CD4-positive, alpha-beta memory T cell (primary cell): ENCODE results near the gene LACTB. TPM values are rescaled to one million over a fixed set of nuclear protein-coding genes. Genes with fewer than 3 reads are reported as not detected.
"Not testable (repeated sequence)": the region's sequence is repeated elsewhere in the genome, so short reads cannot be mapped to it uniquely, and the experiment has no call there.

Source experiments
- CTCF ChIA-PET: fragments of 350-600 bp; sonication (Branson Sonifier 250); formaldehyde crosslinking; loops from one replicate; lab custom pipeline; 2021; ENCODE audit warnings: inconsistent platforms; ENCODE audit not compliant: partially characterized antibody; lab: Charles Lee
- POLR2A ChIA-PET: fragments of 350-600 bp; sonication (Branson Sonifier 250); formaldehyde crosslinking; loops from one replicate; lab custom pipeline; 2021; ENCODE audit not compliant: partially characterized antibody; lab: Charles Lee
- DNase-seq, 5 donors: peaks; one replicate each; pipeline versions ENCODE4 v3.0.0 to v3.0.0-alpha.2; 2020 to 2022; ENCODE audit warnings: mixed read lengths in 1 of 5
- H3K27ac ChIP-seq: one replicate; pipeline ENCODE4 v1.7.0; 2013; ENCODE audit warnings: low read depth, low read length
- H3K27me3 ChIP-seq: 2 replicates; pipeline ENCODE4 v1.7.0; 2013; ENCODE audit warnings: mild to moderate bottlenecking, low read length, moderate library complexity; ENCODE audit not compliant: insufficient read depth
- H3K36me3 ChIP-seq: 2 replicates; pipeline ENCODE4 v1.7.0; 2013; ENCODE audit warnings: mild to moderate bottlenecking, low read length, moderate library complexity; ENCODE audit not compliant: insufficient read depth
- H3K4me1 ChIP-seq: 2 replicates; pipeline ENCODE4 v1.7.0; 2013; ENCODE audit warnings: mild to moderate bottlenecking, low read length, moderate library complexity; ENCODE audit not compliant: insufficient read depth
- H3K4me3 ChIP-seq, 2 donors: one replicate each; pipeline ENCODE4 v1.7.0; 2013; ENCODE audit warnings: low read length in 2 of 2, mild to moderate bottlenecking in 1 of 2
- H3K9me3 ChIP-seq, 2 donors: one replicate each; pipeline ENCODE4 v1.7.0; 2013; ENCODE audit warnings: low read length in 2 of 2, control low read depth in 1 of 2; ENCODE audit not compliant: control insufficient read depth in 1 of 2
- H3K27ac Mint-ChIP-seq, 7 donors: one replicate each; pipeline ENCODE4 v1.8.0; 2020 to 2021; ENCODE audit warnings: mixed read lengths in 7 of 7, mild to moderate bottlenecking in 6 of 7, inconsistent platforms in 3 of 7, moderate library complexity in 3 of 7
- H3K27me3 Mint-ChIP-seq, 2 donors: one replicate each; pipeline ENCODE4 v1.8.0; 2020 to 2021; ENCODE audit warnings: mixed read lengths in 2 of 2
- H3K36me3 Mint-ChIP-seq, 2 donors: one replicate each; pipeline ENCODE4 v1.8.0; 2020 to 2021; ENCODE audit warnings: mixed read lengths in 2 of 2, inconsistent platforms in 1 of 2, mild to moderate bottlenecking in 1 of 2
- H3K4me1 Mint-ChIP-seq, 4 donors: one replicate each; pipeline ENCODE4 v1.8.0; 2020 to 2021; ENCODE audit warnings: mixed read lengths in 4 of 4, mild to moderate bottlenecking in 1 of 4
- H3K4me3 Mint-ChIP-seq, 8 donors: one replicate each; pipeline ENCODE4 v1.8.0; 2020 to 2021; ENCODE audit warnings: mixed read lengths in 8 of 8, mild to moderate bottlenecking in 7 of 8, moderate library complexity in 6 of 8, inconsistent platforms in 3 of 8
- H3K9me3 Mint-ChIP-seq, 8 donors: one replicate each; pipeline ENCODE4 v1.8.0; 2020 to 2021; ENCODE audit warnings: mixed read lengths in 8 of 8, mild to moderate bottlenecking in 5 of 8, inconsistent platforms in 3 of 8, moderate library complexity in 1 of 8
- intact Hi-C: fragments of 100-400 bp; cut with micrococcal nuclease; formaldehyde crosslinking; loops from one replicate; pipeline ENCODE4 v1.15.1; 2023
- polyA plus RNA-seq, 2 donors: library from polyadenylated mRNA; unstranded; fragments of 300-500 nt; fragmentation: Illumina TruSeq; gene quantifications; one replicate each; pipeline ENCODE4 v1.2.3, GENCODE V29; 2021
- total RNA-seq, 2 experiments: library from RNA; stranded (reverse); gene quantifications; one replicate each; pipeline ENCODE4 v1.2.3, GENCODE V29; 2021

LACTB gene
- total and polyA plus RNA-seq, 4 experiments from 2014 or later = 8.9 to 12.1 (median 11.6) TPM

DNA sequence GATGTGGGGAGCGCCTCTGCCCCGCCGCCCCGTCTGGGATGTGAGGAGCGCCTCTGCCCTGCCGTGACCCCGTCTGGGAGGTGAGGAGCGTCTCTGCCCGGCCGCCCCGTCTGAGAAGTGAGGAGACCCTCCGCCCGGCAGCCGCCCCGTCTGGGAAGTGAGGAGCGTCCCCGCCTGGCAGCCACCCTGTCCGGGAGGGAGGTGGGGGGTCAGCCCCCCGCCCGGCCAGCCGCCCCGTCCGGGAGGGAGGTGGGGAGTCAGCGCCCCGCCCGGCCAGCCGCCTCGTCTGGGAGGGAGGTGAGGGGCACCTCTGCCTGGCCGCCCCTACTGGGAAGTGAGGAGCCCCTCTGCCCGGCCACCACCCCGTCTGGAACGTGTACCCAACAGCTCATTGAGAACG is 22.8 kb upstream of the LACTB start:
- H3K27me3 Mint-ChIP-seq, H3K9me3 Mint-ChIP-seq, H3K4me1 ChIP-seq, H3K27ac Mint-ChIP-seq, CTCF ChIA-PET, intact Hi-C loops, H3K9me3 ChIP-seq, H3K36me3 ChIP-seq, H3K4me3 ChIP-seq, DNase-seq, H3K36me3 Mint-ChIP-seq, H3K27me3 ChIP-seq, H3K4me3 Mint-ChIP-seq, POLR2A ChIA-PET, H3K27ac ChIP-seq, H3K4me1 Mint-ChIP-seq: not testable (repeated sequence)

DNA sequence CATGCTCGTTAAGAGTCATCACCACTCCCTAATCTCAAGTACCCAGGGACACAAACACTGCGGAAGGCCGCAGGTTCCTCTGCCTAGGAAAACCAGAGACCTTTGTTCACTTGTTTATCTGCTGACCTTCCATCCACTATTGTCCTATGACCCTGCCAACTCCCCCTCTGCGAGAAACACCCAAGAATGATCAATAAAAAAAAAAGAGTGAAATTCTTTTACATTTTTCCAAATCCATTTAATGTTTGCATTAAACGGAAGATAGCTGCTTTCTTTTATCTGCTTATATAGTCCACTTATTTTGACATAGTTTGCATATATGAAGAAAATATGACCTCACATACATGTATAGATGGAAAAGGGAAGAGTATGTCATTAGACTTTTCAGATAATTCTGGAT is 22.1 kb upstream of the LACTB start:
- H3K4me3 ChIP-seq, H3K27ac ChIP-seq, H3K27me3 ChIP-seq, H3K9me3 ChIP-seq, H3K4me1 Mint-ChIP-seq, H3K4me3 Mint-ChIP-seq, H3K27ac Mint-ChIP-seq, H3K4me1 ChIP-seq, CTCF ChIA-PET, H3K36me3 ChIP-seq, H3K36me3 Mint-ChIP-seq, H3K27me3 Mint-ChIP-seq, DNase-seq, POLR2A ChIA-PET, intact Hi-C loops, H3K9me3 Mint-ChIP-seq: not testable (repeated sequence)

DNA sequence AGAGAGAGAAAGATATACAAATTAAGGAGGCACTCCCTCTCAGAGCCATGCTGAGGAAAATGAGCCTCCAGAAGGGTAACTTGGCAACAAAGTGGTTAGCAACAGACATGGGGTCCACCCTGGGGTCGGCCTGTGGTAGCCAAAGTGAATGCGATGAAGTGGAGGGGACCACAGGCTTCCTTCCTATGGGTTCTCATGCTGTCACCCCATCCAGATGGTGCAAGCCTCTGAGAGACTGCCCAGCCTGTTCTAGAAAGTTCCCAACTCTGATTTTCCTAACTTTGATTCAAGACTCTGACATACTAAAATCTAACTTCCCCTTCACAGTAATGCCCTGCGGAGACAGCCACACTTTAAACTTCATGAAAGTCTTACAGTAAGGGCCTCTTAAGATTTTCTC is 18.2 kb upstream of the LACTB start:
- no peak overlapping the region for H3K4me3 ChIP-seq
- H3K4me3 Mint-ChIP-seq = no peak overlapping the region
- intact Hi-C loops = no loop called here
- no peaks in the 10 kb centered on the region for H3K36me3 ChIP-seq
- DNase-seq = no peak
- CTCF ChIA-PET = no interaction called here
- POLR2A ChIA-PET = no interaction called here
- no peaks in the 10 kb centered on the region for H3K4me1 ChIP-seq
- H3K27me3 Mint-ChIP-seq = peaks cover 7 to 21% of the 10 kb centered on the region in 2 donors
- H3K4me1 Mint-ChIP-seq = no peaks in the 10 kb centered on the region
- no peaks in the 10 kb centered on the region for H3K9me3 ChIP-seq
- no peak overlapping the region for H3K27ac ChIP-seq
- H3K27ac Mint-ChIP-seq = no peak overlapping the region
- H3K27me3 ChIP-seq = no peaks in the 10 kb centered on the region
- no peaks in the 10 kb centered on the region for H3K9me3 Mint-ChIP-seq
- no peaks in the 10 kb centered on the region for H3K36me3 Mint-ChIP-seq

DNA sequence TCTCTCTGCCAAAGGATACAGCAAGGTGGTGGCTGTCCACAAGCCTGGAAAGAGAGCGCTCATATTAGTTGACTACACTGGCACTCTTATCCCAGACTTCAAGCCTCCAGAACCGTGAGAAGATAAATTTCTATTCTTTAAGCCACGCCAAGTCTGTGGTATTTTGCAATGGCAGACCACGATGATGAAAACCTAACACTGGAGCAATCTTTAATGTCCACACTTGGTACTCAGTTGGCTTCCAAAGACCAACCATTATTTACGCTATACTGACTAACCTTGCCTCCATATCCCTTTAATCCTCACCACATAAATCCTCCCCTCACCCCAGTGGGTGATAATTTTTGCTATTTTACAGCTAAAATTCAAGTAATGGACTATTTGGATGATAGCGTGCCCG is 16.9 kb upstream of the LACTB start:
- CTCF ChIA-PET = interaction anchor here (1.7 kb wide), 1 partner anchor 10 kb away, joined by 7 read pairs; no protein-coding TSS in a partner anchor

DNA sequence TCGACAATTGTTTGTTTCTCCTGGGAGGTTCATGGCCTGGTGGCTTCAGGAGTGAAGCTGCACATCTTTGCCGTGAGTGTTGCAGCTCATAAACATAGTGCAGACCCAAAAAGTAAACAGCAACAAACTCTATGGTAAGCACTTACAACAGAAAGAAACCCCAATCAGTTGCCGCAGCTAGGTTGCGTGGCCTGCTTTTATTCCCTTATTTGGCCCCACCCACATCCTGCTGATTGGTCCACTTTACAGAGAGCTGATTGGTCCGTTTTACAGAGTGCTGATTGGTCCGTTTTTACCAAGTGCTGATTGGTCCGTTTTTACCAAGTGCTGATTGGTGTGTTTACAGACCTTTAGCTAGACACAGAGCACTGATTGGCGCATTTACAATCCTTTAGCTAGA is 16.3 kb upstream of the LACTB start:
- H3K27me3 ChIP-seq, H3K9me3 ChIP-seq, H3K27ac Mint-ChIP-seq, H3K4me1 Mint-ChIP-seq, H3K4me1 ChIP-seq, H3K4me3 ChIP-seq, H3K9me3 Mint-ChIP-seq, H3K36me3 Mint-ChIP-seq, H3K4me3 Mint-ChIP-seq, H3K27ac ChIP-seq, intact Hi-C loops, H3K36me3 ChIP-seq, POLR2A ChIA-PET, DNase-seq: not testable (repeated sequence)
- H3K27me3 Mint-ChIP-seq = peaks cover 8 to 26% of the 10 kb centered on the region in 2 donors
- CTCF ChIA-PET = interaction anchor here (1.7 kb wide), 1 partner anchor 11 kb away, joined by 7 read pairs; no protein-coding TSS in a partner anchor

More for the DNA sequence above, 16.9 kb upstream of the LACTB start:
- Mint-ChIP-seq H3K27ac (no peak overlapping the region), H3K36me3 (no peaks in the 10 kb centered on the region), H3K4me3 (no peak overlapping the region), H3K27me3 (peaks cover 8 to 26% of the 10 kb centered on the region in 2 donors), H3K9me3 (no peaks in the 10 kb centered on the region), H3K4me1 (no peaks in the 10 kb centered on the region)
- no peaks in the 10 kb centered on the region for H3K36me3 ChIP-seq
- no peaks in the 10 kb centered on the region for H3K9me3 ChIP-seq
- no peaks in the 10 kb centered on the region for H3K27me3 ChIP-seq
- no peak overlapping the region for H3K4me3 ChIP-seq
- no peaks in the 10 kb centered on the region for H3K4me1 ChIP-seq
- H3K27ac ChIP-seq = no peak overlapping the region
- no peak for DNase-seq
- POLR2A ChIA-PET = no interaction called here
- intact Hi-C loops = no loop called here

DNA sequence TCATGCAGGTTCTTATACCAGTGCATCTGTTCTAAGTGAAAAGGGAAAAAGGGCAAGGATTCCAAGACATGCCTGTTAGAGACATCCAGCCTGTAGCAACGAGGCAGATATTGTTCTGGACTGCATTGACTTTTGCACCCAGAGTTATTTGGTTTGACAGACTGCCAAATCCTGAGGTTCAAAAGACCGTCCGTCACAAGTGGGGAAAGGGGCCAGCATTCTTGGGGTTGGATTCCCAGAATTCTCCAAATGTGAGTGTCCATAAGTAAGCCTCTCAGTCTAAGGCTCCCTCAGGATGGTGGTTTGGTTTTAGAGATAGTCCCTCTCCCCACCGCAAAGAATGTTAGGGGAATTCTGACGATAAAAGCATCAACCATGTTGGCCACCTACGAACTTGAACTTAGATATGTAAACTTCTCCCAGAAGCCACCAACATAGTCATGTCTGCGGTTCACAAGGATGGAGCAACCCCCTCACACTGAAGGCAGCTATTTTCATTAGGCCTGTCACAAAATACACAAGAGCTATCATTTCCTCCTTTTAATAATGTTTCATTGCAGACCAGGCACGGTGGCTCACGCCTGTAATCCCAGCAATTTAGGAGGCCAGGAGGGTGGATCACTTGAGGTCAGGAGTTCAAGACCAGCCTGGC is 13.6 kb upstream of the LACTB start:
- no peaks in the 10 kb centered on the region for H3K36me3 Mint-ChIP-seq
- no peak overlapping the region for H3K4me3 ChIP-seq
- no peaks in the 10 kb centered on the region for H3K36me3 ChIP-seq
- H3K9me3 Mint-ChIP-seq = no peaks in the 10 kb centered on the region
- no peak overlapping the region for H3K4me3 Mint-ChIP-seq
- no peak overlapping the region for H3K27ac Mint-ChIP-seq
- intact Hi-C loops = no loop called here
- H3K27ac ChIP-seq = no peak overlapping the region
- H3K4me1 Mint-ChIP-seq = peaks cover 0 to 2% (median 0%) of the 10 kb centered on the region in 4 donors
- ChIA-PET POLR2A (no interaction called here), CTCF (no interaction called here)
- no peaks in the 10 kb centered on the region for H3K9me3 ChIP-seq
- H3K27me3 Mint-ChIP-seq = peaks cover 8 to 25% of the 10 kb centered on the region in 2 donors
- no peaks in the 10 kb centered on the region for H3K4me1 ChIP-seq
- DNase-seq = no peak
- no peaks in the 10 kb centered on the region for H3K27me3 ChIP-seq

DNA sequence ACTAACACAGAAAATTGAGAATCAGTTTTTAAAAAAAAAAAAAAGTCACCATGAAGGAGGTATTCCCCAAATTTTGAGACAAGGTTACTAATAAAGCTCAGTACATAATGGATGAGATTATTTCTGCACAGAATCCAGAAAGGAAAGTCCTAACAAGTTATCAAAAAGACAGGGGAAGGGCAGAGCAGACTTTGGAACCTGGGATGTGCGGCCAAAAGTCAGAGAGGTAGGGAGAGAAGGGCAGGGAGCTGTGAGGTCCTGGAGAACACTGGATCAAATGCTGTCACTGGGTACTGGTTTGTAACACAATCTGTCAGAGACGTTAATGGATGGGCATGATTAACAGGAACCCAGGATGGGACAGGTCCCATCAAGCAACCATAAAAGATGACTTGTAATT is 12.2 kb upstream of the LACTB start:
- no peak for DNase-seq
- intact Hi-C loops = no loop called here
- ChIA-PET CTCF (no interaction called here), POLR2A (no interaction called here)
- H3K4me1 ChIP-seq = no peaks in the 10 kb centered on the region
- H3K9me3 ChIP-seq = no peaks in the 10 kb centered on the region
- H3K9me3 Mint-ChIP-seq = no peaks in the 10 kb centered on the region
- no peaks in the 10 kb centered on the region for H3K36me3 ChIP-seq
- H3K27ac Mint-ChIP-seq = no peak overlapping the region
- H3K4me3 ChIP-seq = no peak overlapping the region
- H3K27ac ChIP-seq = no peak overlapping the region
- peaks cover 0 to 2% (median 0%) of the 10 kb centered on the region in 4 donors for H3K4me1 Mint-ChIP-seq
- H3K27me3 ChIP-seq = no peaks in the 10 kb centered on the region
- peaks cover 8 to 19% of the 10 kb centered on the region in 2 donors for H3K27me3 Mint-ChIP-seq
- no peaks in the 10 kb centered on the region for H3K36me3 Mint-ChIP-seq
- no peak overlapping the region for H3K4me3 Mint-ChIP-seq
